Measurements from ENCODE around the gene OR8B2.

OR8B2 gene

GRCh38 chr11:124359566-124359965 is 24.7 kb downstream of the OR8B2 start:
- no peak for TF ChIP-seq CTCF (IDR thresholded peaks at IDR 0.05; ENCODE audit: low read depth, low read length, missing control alignments)
- DNase-seq (ENCODE audit: low read depth), result no peak
- no peak overlapping the region for H3K4me3 ChIP-seq (ENCODE audit: low read depth, low read length)

GRCh38 chr11:124346311-124346955 is 37.9 kb downstream of the OR8B2 start:
- no peak for TF ChIP-seq CTCF (IDR thresholded peaks at IDR 0.05; ENCODE audit: low read depth, low read length, missing control alignments)
- H3K4me3 ChIP-seq (ENCODE audit: low read depth, low read length), result no peak overlapping the region
- no peak for DNase-seq (ENCODE audit: low read depth)

- TF ChIP-seq CTCF (IDR thresholded peaks at IDR 0.05; ENCODE audit: low read depth, low read length, missing control alignments), result no peak
Observed at GRCh38 chr11:124344346-124344745, 40.0 kb downstream of the OR8B2 start.

GRCh38 chr11:124340142-124340447 is 44.2 kb downstream of the OR8B2 start:
- no peak for TF ChIP-seq CTCF (IDR thresholded peaks at IDR 0.05; ENCODE audit: low read depth, low read length, missing control alignments)

More at GRCh38 chr11:124344346-124344745, 40.0 kb downstream of the OR8B2 start:
- no peak overlapping the region for H3K4me3 ChIP-seq (ENCODE audit: low read depth, low read length)
- no peak for DNase-seq (ENCODE audit: low read depth)

GRCh38 chr11:124339396-124340141 is 44.7 kb downstream of the OR8B2 start:
- no peak for DNase-seq (ENCODE audit: low read depth)
- H3K4me3 ChIP-seq (ENCODE audit: low read depth, low read length), result no peak overlapping the region
- TF ChIP-seq CTCF (IDR thresholded peaks at IDR 0.05; ENCODE audit: low read depth, low read length, missing control alignments), result no peak

More at GRCh38 chr11:124340142-124340447, 44.2 kb downstream of the OR8B2 start:
- no peak for DNase-seq (ENCODE audit: low read depth)
- no peak overlapping the region for H3K4me3 ChIP-seq (ENCODE audit: low read depth, low read length)
